ENCODE results near the gene LALBA. TPM values are rescaled to one million over a fixed set of nuclear protein-coding genes. Genes with fewer than 3 reads are reported as not detected.

Gene LALBA
- not detected in 2 replicates for total RNA-seq

GRCh38 chr12:48569946-48570345 lies at the start of gene LALBA:
Gene LALBA (minus strand): TSS chr12:48570046. CDS start chr12:48570020, 26 bp downstream.

GRCh38 chr12:48525332-48525731 lies 44.5 kb downstream of the LALBA start, which contains the start of gene OR8S1:
Gene OR8S1 (plus strand): TSS chr12:48525632. CDS start chr12:48525632, 0 bp downstream.

Other genes starting within 250 kb of the LALBA start
- 8.6 and 12.4 TPM in 2 replicates for gene ZNF641, start 219.1 kb downstream of the LALBA start, total RNA-seq
- not detected in 2 replicates for gene ANP32D, start 97.5 kb downstream of the LALBA start, total RNA-seq
- gene C12orf54, start 87.5 kb downstream of the LALBA start, total RNA-seq = not detected in 2 replicates
- not detected in 2 replicates for gene OR8S1, start 44.4 kb downstream of the LALBA start, total RNA-seq
- gene KANSL2, start 112.2 kb upstream of the LALBA start, total RNA-seq = 59.9 and 60.6 TPM in 2 replicates
- gene CCNT1, start 146.7 kb upstream of the LALBA start, total RNA-seq = 28.8 and 30.5 TPM in 2 replicates
- 30.5 and 43.5 TPM in 2 replicates for gene ADCY6, start 219.0 kb upstream of the LALBA start, total RNA-seq
- 19.4 and 32.8 TPM in 2 replicates for gene CACNB3, start 248.4 kb upstream of the LALBA start, total RNA-seq